ENCODE results near the gene PNO1. TPM values are rescaled to one million over a fixed set of nuclear protein-coding genes. Genes with fewer than 3 reads are reported as not detected.

The PNO1 gene
- total and polyA plus RNA-seq, 10 of the 15 experiments (the other 5 are each of a cell fraction or from before 2014, with no cell fraction given), result 9.7 to 60.2 (median 30.3) TPM

GRCh38 chr2:68157002-68157401, 686 bp upstream of the PNO1 start (continued):
- TF ChIP-seq SKIL (IDR thresholded peaks at IDR 0.05; ENCODE audit: low read depth, poor library complexity, severe bottlenecking) (no peak), STAT1 (conservative IDR thresholded peaks at IDR 0.05) (no peak)

GRCh38 chr2:68158134-68158447, 403 bp downstream of the PNO1 start:
- TSS peak; percentile 80 for BruUV-seq (replicated peaks)
- ATAC-seq (no peak), FAIRE-seq (no peak), DNase-seq (ENCODE audit: low read depth, low spot score) (no peak)
- ChIA-PET POLR2A (interaction anchor here (1.0 to 1.5 kb wide), 2 partner anchors 94 to 254 kb away, joined by 3 read pairs; partner anchors contain the start of gene PPP3R1), RAD21 (ENCODE audit: unreplicated experiment) (interaction anchor here (2.6 to 3.6 kb wide), 2 partner anchors 36 to 283 kb away, joined by 13 read pairs; no protein-coding TSS in a partner anchor), SMC1A (ENCODE audit: uncharacterized antibody, unreplicated experiment) (interaction anchor here (0.6 to 2.1 kb wide), 8 partner anchors 14 to 126 kb away, joined by 3 to 12 read pairs (median 5); no protein-coding TSS in a partner anchor), CTCF (interaction anchor here (0.6 to 3.6 kb wide), 5 partner anchors 27 to 283 kb away, joined by 3 to 25 read pairs (median 5); no protein-coding TSS in a partner anchor)
- 2% methylated on average over 7 of the region's 7 CpGs for WGBS (ENCODE audit: insufficient coverage, insufficient replicate concordance, low lambda C conversion rate, missing lambda C conversion rate)
- Histone ChIP-seq H4K20me1 (ENCODE audit: control insufficient read depth, insufficient read depth) (no peaks in the 10 kb centered on the region), H3K27me3 (replicated peaks in 1 of 2; ENCODE audit: control insufficient read depth in 2 of 2, insufficient read depth in 2 of 2, low read length in 1 of 2) (no peaks in the 10 kb centered on the region), H3K4me1 (ENCODE audit: control insufficient read depth, insufficient read depth, low read length) (peaks cover 10% of the 10 kb centered on the region), H3K27ac (ENCODE audit: control insufficient read depth, insufficient read depth) (peak overlapping the region; percentile 97), H2AFZ (ENCODE audit: control insufficient read depth, low read depth, low read length) (peak overlapping the region; percentile 97), H3K4me3 (peak overlapping the region; percentile 98), H3K79me2 (ENCODE audit: control insufficient read depth, insufficient read depth, low read length) (peaks cover 40% of the 10 kb centered on the region), H3K4me2 (ENCODE audit: control insufficient read depth, insufficient read depth) (peak overlapping the region; percentile 90), H3K36me3 (ENCODE audit: control insufficient read depth in 2 of 2, insufficient read depth in 2 of 2, low read length in 1 of 2) (peaks cover 0 to 20% of the 10 kb centered on the region in 2 experiments; a peak in 2 of 4 replicates), H3K9ac (ENCODE audit: control insufficient read depth, insufficient read depth, low read length) (peak overlapping the region; percentile 87), H3K9me3 (replicated peaks; ENCODE audit: control insufficient read depth, insufficient read depth, low read length) (no peaks in the 10 kb centered on the region)
- intact Hi-C loops (cut with micrococcal nuclease; ENCODE audit: unreplicated experiment), result no loop called here
- in situ Hi-C loops (cut with MboI), result no loop called here
- no peak for TF ChIP-seq POLR2A (IDR thresholded peaks at IDR 0.05; ENCODE audit: low read depth, low read length)
- TF ChIP-seq IKZF2 (IDR thresholded peaks at IDR 0.05), result 0 out of 4 replicates have a peak, but pooled peaks of 1 of the 2 experiments have one; percentile 4

All from GM12878 (cell line).